AG10803 (cell line): ENCODE data around the gene LTB.

Experiments used
- DNase-seq: peaks from one replicate; pipeline ENCODE4 v3.0.0; 2010; ENCODE audit warnings: low read depth
- H3K4me3 ChIP-seq: 2 replicates; pipeline ENCODE4 v1.5.1; 2011; ENCODE audit warnings: mild to moderate bottlenecking, low read length, control low read depth
- TF ChIP-seq, protein P1 (sequence below): conservative IDR thresholded peaks from 2 replicates; pipeline ENCODE4 v1.5.1; 2011; ENCODE audit warnings: mild to moderate bottlenecking, low read length, control low read depth, inconsistent platforms

The LTB gene

GRCh38 chr6:31531162-31531561, 51.1 kb downstream of the LTB start:
- DNase-seq: no peak
- TF ChIP-seq, protein P1, sequence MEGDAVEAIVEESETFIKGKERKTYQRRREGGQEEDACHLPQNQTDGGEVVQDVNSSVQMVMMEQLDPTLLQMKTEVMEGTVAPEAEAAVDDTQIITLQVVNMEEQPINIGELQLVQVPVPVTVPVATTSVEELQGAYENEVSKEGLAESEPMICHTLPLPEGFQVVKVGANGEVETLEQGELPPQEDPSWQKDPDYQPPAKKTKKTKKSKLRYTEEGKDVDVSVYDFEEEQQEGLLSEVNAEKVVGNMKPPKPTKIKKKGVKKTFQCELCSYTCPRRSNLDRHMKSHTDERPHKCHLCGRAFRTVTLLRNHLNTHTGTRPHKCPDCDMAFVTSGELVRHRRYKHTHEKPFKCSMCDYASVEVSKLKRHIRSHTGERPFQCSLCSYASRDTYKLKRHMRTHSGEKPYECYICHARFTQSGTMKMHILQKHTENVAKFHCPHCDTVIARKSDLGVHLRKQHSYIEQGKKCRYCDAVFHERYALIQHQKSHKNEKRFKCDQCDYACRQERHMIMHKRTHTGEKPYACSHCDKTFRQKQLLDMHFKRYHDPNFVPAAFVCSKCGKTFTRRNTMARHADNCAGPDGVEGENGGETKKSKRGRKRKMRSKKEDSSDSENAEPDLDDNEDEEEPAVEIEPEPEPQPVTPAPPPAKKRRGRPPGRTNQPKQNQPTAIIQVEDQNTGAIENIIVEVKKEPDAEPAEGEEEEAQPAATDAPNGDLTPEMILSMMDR: no peak
- no peak overlapping the region for H3K4me3 ChIP-seq

- DNase-seq: no peak
- TF ChIP-seq, protein P1: no peak
Observed at GRCh38 chr6:31530659-31531058, 51.6 kb downstream of the LTB start.

More at GRCh38 chr6:31530659-31531058, 51.6 kb downstream of the LTB start:
- H3K4me3 ChIP-seq: no peak overlapping the region
